Kidney (tissue), 14 donors: ENCODE data around the gene LMTK2. TPM values are rescaled to one million over a fixed set of nuclear protein-coding genes. Genes with fewer than 3 reads are reported as not detected.

ENCODE experiments used
- DNase-seq, 5 donors: peaks; one replicate each; pipeline ENCODE4 v3.0.0-alpha.2; 2013 to 2020
- FAIRE-seq: peaks from 2 replicates; lab custom pipeline; 2012; peaks lifted over from hg19 to GRCh38; lab: Jason Lieb, UNC
- H3K27ac ChIP-seq, 2 donors: one replicate each; pipeline ENCODE4 v1.7.0; 2013; ENCODE audit warnings: low read depth in 2 of 2, low read length in 2 of 2, inconsistent platforms in 1 of 2
- H3K27me3 ChIP-seq: one replicate; pipeline ENCODE4 v1.7.1; 2013; ENCODE audit warnings: low read length, inconsistent platforms; ENCODE audit not compliant: control insufficient read depth, insufficient read depth
- H3K36me3 ChIP-seq, 3 donors: one replicate each; pipeline versions ENCODE4 v1.7.0 to v1.7.1; 2013; ENCODE audit warnings: low read length in 3 of 3, control low read depth in 1 of 3, inconsistent platforms in 1 of 3; ENCODE audit not compliant: insufficient read depth in 3 of 3, control insufficient read depth in 2 of 3
- H3K4me1 ChIP-seq, 3 donors: one replicate each; pipeline versions ENCODE4 v1.7.0 to v1.7.1; 2013; ENCODE audit warnings: low read length in 3 of 3, inconsistent platforms in 1 of 3, low read depth in 1 of 3; ENCODE audit not compliant: control insufficient read depth in 2 of 3, insufficient read depth in 2 of 3
- H3K4me3 ChIP-seq, 3 donors: one replicate each; pipeline versions ENCODE4 v1.7.0 to v1.8.1; 2013; ENCODE audit warnings: low read length in 3 of 3, control low read depth in 1 of 3, inconsistent platforms in 1 of 3
- H3K9ac ChIP-seq, 3 donors: one replicate each; pipeline versions ENCODE4 v1.7.0 to v1.7.1; 2013; ENCODE audit warnings: low read length in 3 of 3, control low read depth in 1 of 3, inconsistent platforms in 1 of 3
- H3K9me3 ChIP-seq, 3 donors: one replicate each; pipeline versions ENCODE4 v1.7.0 to v1.7.1; 2013; ENCODE audit warnings: low read length in 3 of 3, control low read depth in 1 of 3, inconsistent platforms in 1 of 3; ENCODE audit not compliant: control insufficient read depth in 2 of 3, insufficient read depth in 1 of 3
- intact Hi-C: fragments of 100-400 bp; cut with DNase I; formaldehyde crosslinking; loops from one replicate; pipeline ENCODE4 v1.11.1; 2022
- polyA plus RNA-seq: library from polyadenylated mRNA; stranded (reverse); fragments of 350-450 nt; fragmentation: Illumina TruSeq; extraction: RNeasy Lipid Tissue Mini Kit (QIAGEN cat#74804); gene quantifications from one replicate; pipeline ENCODE4 v1.2.3, GENCODE V29; 2014; ENCODE audit warnings: low read depth, low replicate concordance; ENCODE audit not compliant: insufficient read depth
- total RNA-seq: library from RNA; stranded (reverse); fragmentation: NEBNext Ultra II Directional; extraction: Animal tissue kit (Norgen Biotek cat#: 25700); gene quantifications from one replicate; pipeline ENCODE4 v1.2.1, GENCODE V29; 2021
- TF ChIP-seq, protein P1 (sequence below): IDR thresholded peaks from 3 replicates; pipeline ENCODE4 v1.5.1; 2012; ENCODE audit warnings: mild to moderate bottlenecking, moderate library complexity, borderline replicate concordance; ENCODE audit not compliant: insufficient read depth; ENCODE audit errors: extremely low read depth
- donor health status: control.
- donor health status: control.
- donor health status: control.
- donor health status: control.
- donor health status: control.
- donor health status: DM: yes; HTN: yes; CAD: no.
- donor health status: Normal renal cell carcinoma (clear cell type).

LMTK2 gene
- total and polyA plus RNA-seq, 2 donors from 2014 or later = 3.3 to 24.8 TPM

DNA sequence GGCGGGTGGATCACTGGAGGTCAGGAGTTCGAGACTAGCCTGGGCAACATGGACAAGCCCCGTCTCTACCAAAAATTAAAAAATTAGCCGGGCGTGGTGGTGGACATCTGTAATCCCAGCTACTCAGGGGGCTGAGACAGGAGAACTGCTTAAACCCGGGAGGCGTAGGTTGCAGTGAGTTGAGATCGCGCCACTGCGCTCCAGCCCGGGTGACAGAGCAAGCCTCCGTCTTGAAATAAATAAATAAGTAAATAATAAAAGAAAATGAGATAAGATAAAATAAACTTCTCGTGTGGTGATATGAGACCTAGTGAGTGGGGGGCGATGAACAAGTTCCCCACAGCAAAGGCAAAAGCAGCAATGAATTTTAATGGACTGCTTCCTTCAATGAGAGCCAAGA, 33.6 kb upstream of the LMTK2 start:
- Histone ChIP-seq H3K4me1 (no peaks in the 10 kb centered on the region), H3K4me3 (no peak overlapping the region), H3K9me3 (no peaks in the 10 kb centered on the region), H3K9ac (no peak overlapping the region), H3K36me3 (no peaks in the 10 kb centered on the region), H3K27ac (no peak overlapping the region), H3K27me3 (no peaks in the 10 kb centered on the region)
- TF ChIP-seq, protein P1, sequence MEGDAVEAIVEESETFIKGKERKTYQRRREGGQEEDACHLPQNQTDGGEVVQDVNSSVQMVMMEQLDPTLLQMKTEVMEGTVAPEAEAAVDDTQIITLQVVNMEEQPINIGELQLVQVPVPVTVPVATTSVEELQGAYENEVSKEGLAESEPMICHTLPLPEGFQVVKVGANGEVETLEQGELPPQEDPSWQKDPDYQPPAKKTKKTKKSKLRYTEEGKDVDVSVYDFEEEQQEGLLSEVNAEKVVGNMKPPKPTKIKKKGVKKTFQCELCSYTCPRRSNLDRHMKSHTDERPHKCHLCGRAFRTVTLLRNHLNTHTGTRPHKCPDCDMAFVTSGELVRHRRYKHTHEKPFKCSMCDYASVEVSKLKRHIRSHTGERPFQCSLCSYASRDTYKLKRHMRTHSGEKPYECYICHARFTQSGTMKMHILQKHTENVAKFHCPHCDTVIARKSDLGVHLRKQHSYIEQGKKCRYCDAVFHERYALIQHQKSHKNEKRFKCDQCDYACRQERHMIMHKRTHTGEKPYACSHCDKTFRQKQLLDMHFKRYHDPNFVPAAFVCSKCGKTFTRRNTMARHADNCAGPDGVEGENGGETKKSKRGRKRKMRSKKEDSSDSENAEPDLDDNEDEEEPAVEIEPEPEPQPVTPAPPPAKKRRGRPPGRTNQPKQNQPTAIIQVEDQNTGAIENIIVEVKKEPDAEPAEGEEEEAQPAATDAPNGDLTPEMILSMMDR = no peak
- no peak for DNase-seq
- intact Hi-C loops = no loop called here
- no peak for FAIRE-seq

DNA sequence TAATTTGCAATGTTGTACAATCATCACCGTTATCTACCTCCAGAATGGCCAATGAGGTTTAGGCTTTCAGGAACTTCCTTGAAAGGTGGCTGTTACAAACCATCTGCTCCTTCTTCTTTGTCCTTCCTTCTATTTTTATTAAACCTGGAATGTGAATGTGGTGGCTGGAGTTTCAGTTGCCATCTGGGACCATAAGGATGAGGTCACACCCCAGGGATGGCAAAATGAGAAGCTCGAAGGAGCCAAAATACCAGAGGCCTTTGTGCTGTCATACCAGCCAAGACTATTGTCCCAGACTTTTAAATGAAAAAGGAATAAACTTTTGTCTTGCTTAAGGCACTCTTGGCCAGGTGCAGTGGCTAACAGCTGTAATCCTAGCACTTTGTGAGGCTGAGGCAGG, 30.9 kb upstream of the LMTK2 start:
- Histone ChIP-seq H3K9ac (no peak overlapping the region), H3K27me3 (no peaks in the 10 kb centered on the region), H3K36me3 (no peaks in the 10 kb centered on the region), H3K27ac (no peak overlapping the region), H3K4me3 (no peak overlapping the region), H3K9me3 (no peaks in the 10 kb centered on the region), H3K4me1 (no peaks in the 10 kb centered on the region)
- FAIRE-seq (no peak), DNase-seq (no peak)
- TF ChIP-seq, protein P1 = no peak
- intact Hi-C loops = no loop called here

DNA sequence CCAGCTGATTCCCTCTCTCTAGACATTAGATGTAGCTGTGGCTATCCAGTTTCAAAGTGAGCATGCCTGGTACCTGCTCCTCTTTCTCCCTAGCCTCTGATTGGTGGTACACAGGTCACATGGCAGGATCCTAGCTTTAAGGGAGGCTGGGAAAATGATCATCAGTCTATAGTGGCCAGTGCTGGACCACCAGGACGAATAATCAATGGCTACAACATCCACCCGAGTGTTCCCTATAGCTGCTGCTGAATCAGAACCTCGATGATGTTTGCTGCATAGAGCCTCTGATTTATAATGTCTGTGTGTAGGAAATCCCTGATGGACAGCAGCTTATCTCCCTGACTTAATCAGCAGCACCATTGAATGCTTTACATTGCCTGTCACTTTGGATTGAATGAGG, 28.9 kb upstream of the LMTK2 start:
- no peak overlapping the region for H3K9ac ChIP-seq
- no peaks in the 10 kb centered on the region for H3K27me3 ChIP-seq
- no peak for FAIRE-seq
- no peaks in the 10 kb centered on the region for H3K4me1 ChIP-seq
- TF ChIP-seq, protein P1 = no peak
- H3K27ac ChIP-seq = no peak overlapping the region
- H3K36me3 ChIP-seq = no peaks in the 10 kb centered on the region
- intact Hi-C loops = no loop called here
- no peak overlapping the region for H3K4me3 ChIP-seq
- H3K9me3 ChIP-seq = no peaks in the 10 kb centered on the region
- no peak for DNase-seq

DNA sequence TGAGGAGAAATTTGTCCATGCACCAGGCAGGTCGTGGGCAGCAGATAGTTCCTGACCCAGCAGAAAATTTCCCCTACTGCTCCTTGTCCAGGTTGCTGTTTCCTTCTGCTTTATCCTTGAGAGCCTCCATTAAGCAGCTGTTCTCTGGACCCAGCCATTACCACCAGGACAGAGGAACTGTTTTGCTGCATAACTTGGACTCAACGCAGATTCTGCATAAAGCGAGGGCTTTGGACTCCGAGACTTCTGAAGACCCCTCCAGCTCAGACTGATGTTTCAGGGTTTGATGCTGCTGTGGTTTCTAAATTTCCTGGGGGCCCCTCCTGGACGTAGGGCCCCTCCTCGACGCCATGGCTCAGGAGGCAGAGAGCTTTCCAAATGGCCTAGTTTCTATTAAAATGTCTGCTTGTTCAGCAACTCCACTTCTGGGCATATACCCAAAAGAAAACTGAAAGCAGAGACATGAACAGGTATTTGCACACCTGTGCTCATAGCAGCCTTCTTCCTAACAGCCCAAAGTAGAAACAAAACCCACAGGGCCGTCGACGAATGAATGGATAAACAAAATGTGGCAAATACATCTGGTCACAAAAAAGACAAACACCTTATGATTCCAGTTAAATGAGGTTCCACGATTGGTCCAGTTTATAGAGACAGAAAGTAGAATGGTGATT, 28.3 kb upstream of the LMTK2 start:
- no peak for DNase-seq
- Histone ChIP-seq H3K4me1 (no peaks in the 10 kb centered on the region), H3K27me3 (no peaks in the 10 kb centered on the region), H3K36me3 (no peaks in the 10 kb centered on the region), H3K9me3 (no peaks in the 10 kb centered on the region), H3K4me3 (no peak overlapping the region), H3K9ac (no peak overlapping the region), H3K27ac (no peak overlapping the region)
- no peak for FAIRE-seq
- intact Hi-C loops = no loop called here
- TF ChIP-seq, protein P1 = no peak
